MV-4-11 (cell line): ENCODE data around the gene FMNL3.

Experiments used
- DNase-seq: peaks from one replicate; lab custom pipeline; 2025; lab: John Stamatoyannopoulos, UW

FMNL3 gene

DNA sequence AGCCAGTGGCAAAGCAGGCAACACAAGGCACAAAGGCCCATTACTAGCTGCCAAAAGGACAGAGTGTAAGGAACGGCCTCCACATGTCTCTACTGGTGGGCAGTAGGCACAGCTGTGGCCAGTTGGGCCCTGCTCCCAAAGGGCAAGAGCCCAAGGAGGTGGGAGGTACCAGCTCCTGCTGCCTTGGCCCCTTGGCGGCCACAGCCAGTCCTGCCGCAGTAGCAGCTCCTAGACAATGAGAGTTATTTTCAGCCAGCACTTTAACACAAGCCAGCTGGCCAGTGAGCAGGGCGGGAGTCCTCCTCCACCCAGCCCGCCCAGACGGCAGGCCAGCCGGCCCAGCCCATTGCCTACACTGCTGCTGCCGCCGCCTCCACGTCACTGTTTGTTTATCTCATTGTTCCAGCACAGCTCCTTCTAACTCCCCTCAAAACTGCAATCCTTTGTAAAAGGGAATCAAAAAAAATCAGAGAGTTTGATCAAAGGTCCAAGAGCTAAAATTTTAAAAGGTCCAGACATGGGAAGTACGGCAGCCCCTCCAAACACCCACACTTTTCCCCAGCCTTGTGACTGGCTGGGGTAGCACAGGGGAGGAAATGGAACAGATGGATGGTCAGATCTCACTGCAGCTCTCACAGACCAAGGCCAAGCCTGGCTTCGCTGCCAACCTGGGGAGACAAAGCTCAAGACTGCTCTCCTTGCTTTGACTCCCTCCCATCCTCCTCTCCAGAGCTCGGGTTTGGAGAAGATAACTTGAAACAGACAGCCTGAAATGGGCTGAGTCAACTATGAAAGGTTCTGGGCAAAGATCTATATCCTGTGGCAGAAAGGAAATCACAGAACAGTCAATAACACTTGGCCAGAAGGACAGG, 33.5 kb downstream of the FMNL3 start:
- no peak for DNase-seq

DNA sequence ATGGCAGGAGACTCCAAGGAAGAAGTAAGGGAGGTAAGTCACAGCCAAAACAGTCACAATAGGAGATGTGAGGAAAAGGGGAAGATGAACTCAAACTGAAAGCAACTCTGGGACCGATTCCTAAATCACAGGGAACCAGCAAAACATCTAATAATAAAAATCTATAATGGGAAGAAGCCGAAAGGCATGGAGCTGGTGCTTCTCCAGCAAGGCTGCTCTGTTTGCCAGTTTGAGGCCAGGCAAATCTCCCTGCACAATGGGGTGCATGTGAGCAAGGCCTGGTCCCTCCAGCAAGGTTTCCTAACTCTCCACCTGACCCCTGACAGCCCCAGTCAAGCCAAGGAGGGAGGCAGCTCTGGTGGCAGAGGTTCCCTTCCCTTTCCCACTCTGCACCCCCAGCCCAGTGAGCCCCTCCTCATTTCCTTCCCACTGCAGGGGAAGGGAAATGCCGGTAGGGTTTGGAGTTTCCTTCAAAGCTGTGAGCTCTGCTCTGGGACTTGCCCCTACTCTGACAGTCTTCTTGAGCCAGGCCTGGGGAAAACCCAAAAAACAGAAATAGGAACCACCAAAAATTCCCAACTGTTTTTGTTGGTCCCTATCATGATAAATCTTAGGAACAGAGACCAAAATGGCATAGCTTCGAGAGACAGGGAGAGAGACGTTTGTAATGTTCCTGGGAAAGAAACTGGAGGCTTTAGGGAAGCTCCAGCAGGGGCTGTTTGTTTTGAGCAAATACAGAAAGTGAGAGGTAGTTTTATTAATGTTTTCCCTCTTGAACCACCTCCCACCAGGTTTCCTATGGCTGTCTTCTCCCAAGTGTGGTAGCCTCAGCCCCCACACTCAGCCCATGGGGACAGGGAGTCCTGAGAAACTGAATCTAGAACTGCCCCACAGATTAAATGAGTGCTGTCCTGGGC, 34.6 kb downstream of the FMNL3 start:
- peak; percentile 25 for DNase-seq

DNA sequence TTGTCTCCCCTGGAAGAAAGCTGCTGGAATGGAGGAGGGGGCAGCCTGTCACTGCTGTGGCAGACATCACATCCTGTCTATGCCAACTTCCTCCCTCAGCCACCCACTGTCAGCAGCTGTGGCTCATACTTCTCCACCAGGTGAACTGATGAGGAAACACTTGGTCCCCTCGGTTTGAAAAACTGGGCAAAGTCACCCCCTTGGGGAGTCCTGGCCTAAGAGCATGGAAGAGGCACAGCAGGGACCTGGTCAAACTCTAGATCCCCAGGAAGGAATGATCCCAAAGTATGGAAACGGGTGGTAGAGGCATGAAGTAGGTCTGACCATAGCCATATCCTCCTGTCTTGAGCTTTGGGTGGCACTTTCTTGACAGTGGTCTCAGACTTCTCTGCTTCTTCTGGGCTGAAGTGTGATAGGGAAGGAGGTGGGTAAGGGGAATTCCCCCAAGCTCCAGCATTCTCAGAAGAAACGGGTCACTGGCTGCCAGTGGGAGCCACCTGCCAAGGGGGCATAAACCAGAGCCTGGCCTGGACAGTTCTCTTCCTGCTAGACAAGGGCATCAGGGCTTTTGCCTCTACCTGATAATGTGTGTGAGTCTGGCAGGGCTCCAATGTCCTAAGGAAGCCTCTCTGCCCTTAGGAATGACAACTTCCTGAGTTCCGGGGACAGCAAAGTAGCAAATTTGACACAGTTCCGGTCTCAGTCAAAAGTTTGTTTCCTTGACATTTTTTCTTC, 36.0 kb downstream of the FMNL3 start:
- DNase-seq: peak; percentile 39

DNA sequence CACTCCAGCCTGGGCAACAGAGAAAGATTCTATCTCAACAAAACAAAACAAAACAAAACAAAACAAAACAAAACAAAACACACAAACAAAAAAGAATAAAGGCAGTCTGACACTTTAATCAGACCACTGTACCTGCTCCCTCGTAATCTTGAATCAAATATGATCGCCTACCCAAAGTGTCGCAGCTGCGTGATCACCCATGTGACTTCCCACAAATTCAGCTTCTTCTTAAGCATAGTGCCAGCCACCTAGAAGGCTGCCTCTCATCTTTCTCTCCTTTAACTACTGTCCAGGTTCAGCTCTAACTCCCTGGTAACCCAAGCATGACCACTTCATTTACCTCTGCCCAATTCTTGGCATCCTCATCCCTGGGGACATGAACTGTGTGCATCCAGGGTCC, 37.4 kb downstream of the FMNL3 start:
- no peak for DNase-seq

DNA sequence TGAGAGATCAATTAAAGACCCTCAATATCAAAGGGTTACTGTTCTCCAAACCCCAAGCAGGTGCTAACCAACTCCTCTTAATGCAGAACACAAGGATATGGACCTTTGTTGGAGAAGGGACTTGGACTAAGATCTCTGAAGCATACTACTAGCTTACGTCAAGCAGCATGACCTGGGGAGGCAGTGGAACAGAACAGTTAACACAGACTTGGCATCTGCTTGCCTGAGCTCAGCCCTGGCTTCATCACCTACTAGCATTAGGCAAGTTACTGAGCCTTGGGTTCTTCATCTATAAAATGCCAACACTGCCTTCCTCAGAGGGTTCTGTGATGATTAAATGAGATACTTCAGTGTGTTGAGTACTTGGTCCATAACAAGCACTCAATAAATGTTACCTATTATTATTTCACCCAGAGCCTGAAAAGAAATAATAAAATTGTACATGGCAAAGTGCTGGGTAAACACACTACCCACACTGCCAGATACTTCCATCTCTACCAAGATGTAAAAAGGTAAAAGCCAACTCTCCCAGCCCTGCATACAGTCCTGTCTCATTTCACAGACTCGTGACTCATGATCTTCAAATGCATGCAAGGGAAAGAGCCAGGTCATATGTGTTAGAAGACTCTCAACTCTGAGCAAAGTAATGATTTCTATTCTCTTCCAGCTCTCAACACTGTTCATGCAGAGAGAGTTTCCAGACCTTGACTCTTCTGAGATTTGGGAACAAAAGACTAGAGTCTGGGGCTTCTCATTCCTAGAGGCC, 39.7 kb downstream of the FMNL3 start:
- no peak for DNase-seq

DNA sequence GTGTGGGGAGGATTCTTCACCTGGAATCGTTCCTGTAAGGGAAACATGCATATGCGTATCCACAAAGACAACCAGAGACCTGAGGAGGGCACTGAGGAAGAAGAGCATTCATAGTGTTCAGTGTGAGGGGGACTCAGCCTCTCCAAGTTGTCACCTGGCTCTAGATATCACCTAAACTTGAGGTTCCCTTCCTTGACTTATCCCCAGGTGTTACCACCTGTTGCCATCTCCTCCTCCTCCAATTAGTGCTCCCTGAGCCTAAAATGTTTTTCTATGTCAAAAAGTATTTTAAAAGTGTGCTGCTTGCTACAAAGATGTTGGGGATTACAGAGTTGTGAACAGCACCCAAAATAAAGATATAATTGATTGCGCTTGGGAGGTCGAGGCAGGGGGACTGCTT, 41.0 kb downstream of the FMNL3 start:
- DNase-seq: no peak

DNA sequence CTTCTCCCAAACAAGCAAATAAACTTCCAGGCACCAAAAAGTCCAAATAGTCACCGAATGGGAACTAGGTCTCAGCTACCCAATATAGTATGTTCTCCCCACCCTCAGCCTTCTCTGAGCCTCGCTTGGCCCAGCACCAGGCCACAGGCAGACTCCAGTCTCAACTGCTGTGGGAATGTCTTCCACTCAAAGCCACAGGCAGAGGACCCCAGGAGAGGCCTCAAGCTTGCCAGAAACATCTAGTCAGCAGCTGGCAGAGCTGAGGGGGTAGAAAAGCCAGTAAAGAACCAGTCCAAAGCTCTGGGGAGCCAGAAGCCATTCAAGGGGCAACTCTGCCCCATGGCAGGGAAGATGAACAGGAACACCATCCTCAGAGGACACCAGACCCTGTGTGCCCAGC, 41.8 kb downstream of the FMNL3 start:
- DNase-seq: no peak

DNA sequence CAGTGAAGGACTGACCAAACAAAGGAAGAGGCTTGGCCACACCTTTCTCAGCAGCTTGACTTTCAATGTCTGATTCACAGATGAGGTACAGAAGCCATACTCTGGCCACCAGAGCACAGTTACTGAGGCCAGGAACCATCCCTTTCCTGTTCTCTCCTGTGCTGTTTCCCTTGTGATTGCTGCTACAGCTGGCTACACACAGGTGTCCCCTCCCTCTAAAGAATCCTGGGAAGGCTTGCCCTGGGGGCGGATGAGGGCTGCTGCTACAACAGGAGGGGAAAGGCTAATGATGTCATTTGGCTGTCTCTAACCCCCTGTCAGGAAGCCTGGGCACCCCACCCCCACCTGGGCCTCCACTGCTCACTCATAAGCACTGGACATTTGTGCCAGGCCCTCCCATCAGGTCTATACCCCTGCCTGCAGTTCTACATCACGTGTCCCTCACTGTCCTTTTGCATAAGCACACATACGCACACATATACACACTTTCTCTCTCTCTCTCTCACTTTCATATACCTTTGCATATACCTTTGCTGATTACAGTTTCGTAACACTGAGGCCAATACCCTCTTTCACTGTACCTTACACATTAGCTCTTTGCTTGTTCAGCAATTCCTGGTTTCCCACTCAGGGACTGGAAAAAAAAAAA, 42.5 kb downstream of the FMNL3 start:
- no peak for DNase-seq

DNA sequence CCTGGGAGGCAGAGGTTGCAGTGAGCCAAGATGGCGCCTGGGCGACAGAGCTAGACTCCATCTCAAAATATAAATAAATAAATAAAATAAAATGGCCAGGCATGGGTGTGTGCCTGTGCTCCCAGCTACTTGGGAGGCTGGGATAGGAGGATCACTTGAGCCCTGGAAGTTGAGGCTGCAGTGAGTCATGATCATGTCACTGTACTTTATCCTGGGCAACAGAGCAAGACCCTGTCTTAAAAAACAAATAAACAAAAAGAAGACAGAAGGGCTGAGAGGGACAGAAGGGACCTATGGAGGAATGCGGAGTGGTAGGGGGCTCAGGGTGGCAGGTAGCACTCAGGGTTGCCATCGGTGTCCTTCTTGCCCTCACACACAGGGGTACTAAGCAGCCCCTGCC, 43.0 kb downstream of the FMNL3 start:
- DNase-seq: no peak

DNA sequence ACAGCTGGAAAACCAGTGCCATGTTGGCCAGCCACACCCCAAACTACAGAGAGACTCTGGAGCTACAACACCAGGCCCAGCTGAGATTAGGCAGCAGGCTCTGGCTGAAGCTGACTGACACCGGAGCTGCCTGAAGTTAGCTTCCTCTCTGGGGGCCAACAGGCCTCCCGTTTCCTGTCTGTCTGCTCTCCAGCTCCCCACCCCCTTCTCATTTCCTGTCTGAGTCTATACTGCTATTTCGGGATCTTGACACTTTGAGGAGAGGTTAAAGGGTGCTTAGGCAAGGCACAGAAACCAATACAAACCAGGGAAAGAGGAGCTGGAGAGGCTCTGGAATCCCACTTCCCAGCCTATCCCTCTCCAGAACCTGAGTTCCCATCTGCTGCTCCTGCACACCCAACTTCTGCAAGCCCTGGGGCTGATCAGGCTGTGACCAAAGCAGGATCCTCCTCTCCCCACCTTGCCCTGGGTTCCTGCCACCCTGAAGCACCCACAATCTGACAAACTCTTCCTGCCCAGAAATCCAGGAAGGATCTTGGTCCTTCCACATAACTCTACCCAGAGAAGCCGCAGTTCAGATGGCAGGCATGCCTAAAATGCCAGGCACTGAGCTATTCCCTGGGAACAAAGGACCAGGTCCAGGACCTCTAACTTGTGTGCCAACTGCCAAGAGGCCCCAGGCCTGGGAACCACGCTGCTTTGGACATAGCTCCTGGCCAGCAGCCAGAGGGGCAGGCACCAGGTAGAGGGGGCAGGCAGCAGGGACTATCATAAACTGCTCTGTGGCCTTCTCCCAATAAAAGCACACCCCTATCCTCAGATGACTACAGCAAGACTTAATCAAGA, 44.0 kb downstream of the FMNL3 start:
- peak; percentile 97 for DNase-seq

DNA sequence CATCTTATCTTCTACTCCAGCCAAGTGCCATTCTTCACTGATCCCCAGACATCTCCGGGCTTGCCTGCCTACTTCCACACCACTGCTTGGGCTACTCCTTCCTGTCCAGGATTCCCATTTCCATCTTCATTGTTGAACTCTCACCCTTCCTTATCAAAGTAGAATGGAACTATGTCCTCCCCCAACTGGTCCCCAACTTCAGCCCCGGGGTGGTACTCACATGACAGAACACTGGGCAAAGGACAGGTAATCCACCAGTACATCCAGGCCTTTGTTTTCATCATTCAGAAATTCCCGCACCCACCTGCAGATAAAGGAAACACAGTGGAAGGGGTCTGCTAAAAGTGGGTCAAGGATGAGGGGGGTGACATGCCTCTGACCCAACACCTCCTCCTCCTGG, 45.5 kb downstream of the FMNL3 start:
- no peak for DNase-seq

DNA sequence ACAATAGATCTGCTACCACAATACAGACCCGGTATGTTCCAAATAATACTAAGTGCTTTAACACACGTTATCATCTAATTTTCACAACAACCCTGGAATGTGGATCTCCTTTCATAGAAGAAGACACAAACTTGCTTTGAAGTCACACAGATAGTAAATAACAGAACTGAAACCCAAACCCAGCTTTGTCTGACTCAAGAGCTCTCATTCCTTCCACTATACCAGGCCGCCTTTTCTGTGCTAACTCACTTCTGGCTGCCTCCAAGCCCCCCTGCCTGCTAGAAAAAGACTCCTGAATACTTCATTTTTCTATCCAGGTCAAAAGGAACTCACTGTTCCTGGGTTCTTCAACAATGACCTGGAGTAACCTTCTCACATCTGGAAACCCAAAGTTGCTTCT, 46.0 kb downstream of the FMNL3 start:
- DNase-seq: peak; percentile 85

DNA sequence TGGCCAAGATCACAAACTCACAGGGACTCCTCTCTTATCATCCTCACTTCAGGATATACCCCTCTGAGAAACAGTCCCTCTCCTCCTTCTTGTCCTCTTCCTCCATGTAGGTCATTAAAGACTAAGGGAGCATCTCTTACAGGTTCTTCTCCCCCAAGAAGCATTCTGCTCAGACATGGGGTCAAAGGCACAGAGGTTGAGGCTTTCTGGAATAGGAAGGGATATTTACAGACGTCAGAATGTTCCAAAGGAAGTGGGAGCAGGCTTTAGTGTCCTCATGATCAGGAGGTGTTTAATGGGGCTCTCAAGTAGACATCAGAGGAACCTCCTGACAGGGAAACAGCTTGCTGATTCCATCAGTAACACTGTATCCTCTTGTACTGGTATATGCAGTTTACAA, 47.5 kb downstream of the FMNL3 start:
- DNase-seq: no peak

DNA sequence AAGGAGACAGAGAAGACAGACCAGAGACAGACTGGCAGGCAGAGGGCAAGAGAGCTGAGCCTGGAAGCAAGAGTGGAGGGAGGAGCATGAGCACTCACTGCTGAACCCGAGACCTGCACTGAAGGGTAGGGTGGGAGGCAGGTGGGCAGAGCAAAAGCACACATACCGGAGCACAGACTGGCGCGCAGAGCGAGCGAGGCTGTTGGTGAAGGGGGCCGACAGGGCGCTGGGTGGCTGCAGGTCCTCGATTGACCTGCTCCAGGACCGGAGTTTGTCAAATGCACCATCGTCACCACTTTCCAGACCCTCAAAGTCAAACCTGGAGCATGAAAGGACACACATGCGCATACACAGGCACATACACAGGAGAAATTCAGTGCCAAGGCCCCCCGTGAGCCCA, 48.9 kb downstream of the FMNL3 start:
- no peak for DNase-seq

DNA sequence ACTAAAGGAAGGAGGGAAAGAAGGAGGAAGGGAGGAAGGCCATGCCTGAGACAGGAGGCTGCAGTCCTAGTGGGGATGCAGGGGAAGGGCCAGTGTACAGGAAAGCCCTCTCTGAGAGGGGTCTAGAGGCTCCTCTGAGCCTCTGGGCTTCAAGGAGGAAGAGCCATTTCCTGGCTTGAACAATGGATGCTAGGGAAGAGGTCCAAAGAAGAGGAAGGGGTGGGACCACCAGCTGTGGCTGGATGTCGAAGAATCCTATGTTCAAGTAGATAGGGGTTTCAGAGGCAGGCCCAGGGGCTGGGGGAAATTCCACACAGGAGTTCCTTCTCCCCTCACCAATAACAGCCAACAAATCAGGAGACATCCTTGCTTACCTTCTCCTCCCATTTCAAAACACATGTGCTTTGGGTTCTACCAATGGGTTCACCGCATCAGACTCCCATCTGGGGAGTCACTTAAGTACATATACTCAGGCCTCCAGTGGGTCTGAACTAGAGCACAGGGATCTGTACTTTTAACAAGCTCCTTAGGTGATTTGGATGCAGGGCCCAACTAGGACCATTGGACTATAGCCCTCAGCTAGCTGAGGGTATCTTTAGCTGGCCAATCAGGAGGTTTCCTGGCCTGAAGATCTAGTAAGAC, 51.5 kb downstream of the FMNL3 start:
- DNase-seq: no peak

DNA sequence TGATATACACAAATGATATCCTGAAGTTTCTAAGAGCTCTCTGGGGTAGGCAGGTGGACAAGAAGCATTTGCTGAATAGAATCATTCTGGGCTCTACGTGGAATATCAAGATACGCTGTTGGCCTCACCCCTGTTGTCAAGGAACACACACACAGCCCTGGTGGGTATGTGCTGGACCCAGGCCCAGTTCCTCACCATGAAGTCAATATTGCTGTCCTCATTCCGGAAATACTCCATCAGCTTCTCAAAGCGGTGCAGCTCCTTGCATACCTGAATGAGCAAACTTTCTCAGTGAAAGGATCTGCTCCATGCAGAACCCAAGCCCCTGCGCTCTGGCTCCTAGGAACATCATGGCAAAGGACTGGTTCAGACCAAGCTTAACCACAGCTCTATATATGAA, 52.5 kb downstream of the FMNL3 start:
- DNase-seq: no peak

DNA sequence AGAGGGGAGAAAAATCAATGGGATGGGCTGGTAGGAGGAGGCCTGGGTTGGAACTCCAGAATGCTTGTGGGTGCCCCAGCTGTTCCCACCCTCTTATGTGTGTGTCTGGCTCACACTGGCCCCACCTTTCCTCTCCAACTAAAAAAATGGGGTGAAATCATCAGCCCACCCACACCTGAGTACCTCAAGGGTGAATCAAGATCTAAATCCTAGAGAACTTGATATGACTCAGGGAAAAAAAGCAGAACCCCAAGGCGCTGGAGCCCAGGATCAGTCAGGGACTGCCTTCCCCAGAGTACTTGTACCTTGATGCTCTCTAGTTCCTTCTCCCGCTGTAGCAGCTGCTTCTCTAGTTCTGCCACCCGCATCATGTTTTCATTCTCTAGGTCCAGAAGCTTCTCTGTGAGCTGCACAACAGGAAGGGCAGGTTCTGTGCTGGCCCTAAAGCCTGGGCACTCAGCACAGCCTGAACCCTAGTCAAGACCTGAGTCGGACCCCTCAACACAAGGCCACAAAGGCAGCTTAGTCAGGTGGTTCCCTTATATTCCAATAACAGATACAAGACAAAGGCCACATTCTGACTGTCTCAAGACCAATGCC, 54.2 kb downstream of the FMNL3 start:
- DNase-seq: no peak

DNA sequence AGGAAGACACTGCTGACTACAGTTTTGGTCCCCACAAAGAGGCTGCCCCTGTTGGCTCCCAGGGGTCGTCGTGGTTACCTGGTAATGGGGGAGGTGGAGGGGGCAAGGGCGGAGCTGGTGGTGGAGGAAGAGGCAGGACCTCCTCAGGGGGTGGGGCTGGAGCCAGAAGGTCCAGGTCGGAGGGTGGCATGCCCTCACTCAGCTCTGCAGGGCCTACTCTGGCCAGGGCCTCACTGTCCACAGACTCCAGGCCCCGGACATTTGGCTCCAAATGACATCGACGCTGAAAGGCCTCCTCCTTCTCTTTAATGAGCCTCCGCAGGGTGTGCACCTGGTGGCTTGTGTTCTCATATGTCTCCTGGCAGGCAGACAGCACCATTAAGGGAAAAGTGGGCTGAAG, 55.4 kb downstream of the FMNL3 start:
- DNase-seq: no peak

DNA sequence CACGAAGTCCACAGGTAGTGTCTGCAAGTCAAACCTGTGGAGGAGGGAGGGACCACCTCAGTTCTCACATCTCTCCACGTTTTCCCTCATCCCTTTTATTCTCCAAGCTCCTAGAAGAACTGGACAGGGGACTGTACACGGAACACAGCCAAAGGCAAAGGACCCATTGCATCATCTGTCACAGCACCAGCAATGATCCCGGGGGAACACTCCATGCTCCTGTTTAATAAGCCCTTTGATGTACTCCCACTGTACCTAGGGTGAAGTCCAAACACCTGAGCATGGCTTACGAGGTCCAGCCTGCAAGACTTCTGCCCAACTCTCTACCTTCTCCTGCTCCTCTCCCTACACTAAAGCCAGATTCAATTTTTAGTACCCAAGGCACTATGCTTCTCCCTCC, 57.3 kb downstream of the FMNL3 start:
- no peak for DNase-seq
